Suprapubic skin (tissue), 4 donors: ENCODE data around the gene ANO4. TPM values are rescaled to one million over a fixed set of nuclear protein-coding genes. Genes with fewer than 3 reads are reported as not detected.

Source experiments
- DNase-seq, 2 donors: peaks; one replicate each; pipeline ENCODE4 v3.0.0-alpha.2; 2019; ENCODE audit warnings: low spot score in 2 of 2
- H3K27ac ChIP-seq: fragments of 200-600 bp; sonication (generic); one replicate; pipeline ENCODE4 v1.5.1; 2019
- H3K27me3 ChIP-seq: fragments of 200-600 bp; sonication (generic); one replicate; pipeline ENCODE4 v1.5.1; 2019
- H3K36me3 ChIP-seq: fragments of 200-600 bp; sonication (generic); one replicate; pipeline ENCODE4 v1.5.1; 2019
- H3K4me1 ChIP-seq: fragments of 200-600 bp; sonication (generic); one replicate; pipeline ENCODE4 v1.5.1; 2019
- H3K4me3 ChIP-seq: fragments of 200-600 bp; sonication (generic); one replicate; pipeline ENCODE4 v1.5.1; 2019; ENCODE audit warnings: mild to moderate bottlenecking
- H3K9me3 ChIP-seq: fragments of 200-600 bp; sonication (generic); one replicate; pipeline ENCODE4 v1.5.1; 2019
- EP300 ChIP-seq: sonication (generic); formaldehyde crosslinking; IDR thresholded peaks from one replicate; pipeline ENCODE4 v1.6.1; 2017; ENCODE audit warnings: antibody characterized with exemption
- POLR2A ChIP-seq, 2 donors: fragments of 450-650 bp; IDR thresholded peaks; one replicate each; pipeline ENCODE4 v1.6.1; 2017; ENCODE audit warnings: antibody characterized with exemption in 2 of 2, mild to moderate bottlenecking in 2 of 2, moderate library complexity in 2 of 2
- POLR2AphosphoS5 ChIP-seq, 3 donors: sonication (generic); formaldehyde crosslinking; IDR thresholded peaks; one replicate each; pipeline ENCODE4 v1.6.1; 2017; ENCODE audit warnings: antibody characterized with exemption in 3 of 3
- WGBS: methylation state at CpG from one replicate; pipeline ENCODE4 v1.1.5; 2018; 5-methylcytosine and 5-hydroxymethylcytosine counted together
- total RNA-seq, 4 donors: library from RNA; depleted of rRNA; stranded (reverse); fragments of >200 nt; gene quantifications; one replicate each; pipeline ENCODE4 v1.1.0, GENCODE V29; 2016
- TF ChIP-seq, protein P1 (sequence below), 2 donors: fragments of 200-600 bp in 1 of 2; fragments of 450-650 bp in 1 of 2; sonication (generic) in 1 of 2; IDR thresholded peaks; one replicate each; pipeline ENCODE4 v1.5.1; 2016 to 2019; ENCODE audit warnings: antibody characterized with exemption in 2 of 2, mild to moderate bottlenecking in 1 of 2, moderate library complexity in 1 of 2

ANO4 gene
- total RNA-seq, 4 donors from 2014 or later = 0.30 to 1.2 TPM; not detected in 2

DNA sequence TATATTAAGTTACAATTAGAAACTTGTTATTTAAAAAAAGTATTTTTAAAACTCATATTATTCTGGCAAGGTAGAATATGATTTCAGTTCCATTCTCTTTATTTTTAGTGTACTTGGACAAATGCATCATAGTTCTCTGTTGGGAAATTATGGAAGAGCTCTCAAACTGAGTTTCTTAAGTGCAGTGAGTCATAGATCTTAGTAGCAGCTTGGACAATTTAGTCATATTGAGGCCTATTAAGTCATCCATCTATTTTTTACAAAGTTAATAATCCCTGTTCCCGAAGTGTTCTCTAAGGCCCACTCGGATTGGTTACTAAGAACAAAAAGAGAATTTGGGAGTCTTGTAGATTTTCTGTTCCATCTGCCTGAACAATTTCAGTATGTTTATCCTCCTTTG is 113.9 kb downstream of the ANO4 start:
- TF ChIP-seq EP300 (no peak), POLR2AphosphoS5 (IDR thresholded peaks at IDR 0.05) (no peak), POLR2A (IDR thresholded peaks at IDR 0.05) (no peak)
- TF ChIP-seq, protein P1, sequence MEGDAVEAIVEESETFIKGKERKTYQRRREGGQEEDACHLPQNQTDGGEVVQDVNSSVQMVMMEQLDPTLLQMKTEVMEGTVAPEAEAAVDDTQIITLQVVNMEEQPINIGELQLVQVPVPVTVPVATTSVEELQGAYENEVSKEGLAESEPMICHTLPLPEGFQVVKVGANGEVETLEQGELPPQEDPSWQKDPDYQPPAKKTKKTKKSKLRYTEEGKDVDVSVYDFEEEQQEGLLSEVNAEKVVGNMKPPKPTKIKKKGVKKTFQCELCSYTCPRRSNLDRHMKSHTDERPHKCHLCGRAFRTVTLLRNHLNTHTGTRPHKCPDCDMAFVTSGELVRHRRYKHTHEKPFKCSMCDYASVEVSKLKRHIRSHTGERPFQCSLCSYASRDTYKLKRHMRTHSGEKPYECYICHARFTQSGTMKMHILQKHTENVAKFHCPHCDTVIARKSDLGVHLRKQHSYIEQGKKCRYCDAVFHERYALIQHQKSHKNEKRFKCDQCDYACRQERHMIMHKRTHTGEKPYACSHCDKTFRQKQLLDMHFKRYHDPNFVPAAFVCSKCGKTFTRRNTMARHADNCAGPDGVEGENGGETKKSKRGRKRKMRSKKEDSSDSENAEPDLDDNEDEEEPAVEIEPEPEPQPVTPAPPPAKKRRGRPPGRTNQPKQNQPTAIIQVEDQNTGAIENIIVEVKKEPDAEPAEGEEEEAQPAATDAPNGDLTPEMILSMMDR (IDR thresholded peaks at IDR 0.05) = no peak
- H3K4me3 ChIP-seq = no peak overlapping the region
- no peak for DNase-seq
- no peak overlapping the region for H3K27ac ChIP-seq
- no peaks in the 10 kb centered on the region for H3K4me1 ChIP-seq
- WGBS = 70% methylated on average over 2 of the region's 2 CpGs
- no peaks in the 10 kb centered on the region for H3K27me3 ChIP-seq
- no peaks in the 10 kb centered on the region for H3K36me3 ChIP-seq
- H3K9me3 ChIP-seq = no peaks in the 10 kb centered on the region

DNA sequence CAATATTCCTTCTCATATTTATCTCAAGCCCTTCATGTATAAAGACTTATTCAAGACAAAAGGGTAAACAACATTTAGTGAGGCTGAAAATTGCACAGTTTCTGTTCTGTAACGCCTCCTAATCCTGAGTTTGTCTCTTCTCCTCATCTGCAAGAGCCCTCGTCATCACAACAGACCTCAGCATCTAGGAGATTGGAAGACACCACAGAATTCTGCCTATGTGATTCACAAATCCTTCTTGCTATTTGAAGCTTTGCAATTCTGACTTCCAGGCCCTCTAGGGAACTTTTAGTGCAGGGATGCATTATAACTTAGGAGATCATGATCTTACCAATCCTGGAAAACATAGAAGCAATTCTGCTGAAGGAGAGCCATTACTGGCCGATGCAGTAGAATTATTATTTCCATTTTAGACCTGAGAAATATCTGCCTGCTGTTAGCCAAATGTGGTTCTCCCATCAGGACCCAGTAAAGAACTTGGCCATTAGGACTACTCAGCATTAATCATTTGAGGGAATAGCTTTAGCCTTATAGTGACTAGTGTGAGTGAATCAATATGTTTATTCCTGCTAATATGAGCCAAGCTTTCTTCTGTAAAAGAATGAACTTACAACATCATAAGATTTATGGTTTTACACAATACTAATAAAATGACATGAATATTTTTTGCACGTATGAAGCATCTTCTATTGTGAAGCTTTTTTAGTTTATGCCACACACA is 119.5 kb downstream of the ANO4 start:
- H3K36me3 ChIP-seq = no peaks in the 10 kb centered on the region
- H3K9me3 ChIP-seq = no peaks in the 10 kb centered on the region
- no peak for DNase-seq
- no peak overlapping the region for H3K27ac ChIP-seq
- 56% methylated on average over 4 of the region's 4 CpGs for WGBS
- TF ChIP-seq, protein P1 (IDR thresholded peaks at IDR 0.05) = no peak
- H3K4me3 ChIP-seq = no peak overlapping the region
- H3K27me3 ChIP-seq = no peaks in the 10 kb centered on the region
- no peaks in the 10 kb centered on the region for H3K4me1 ChIP-seq

DNA sequence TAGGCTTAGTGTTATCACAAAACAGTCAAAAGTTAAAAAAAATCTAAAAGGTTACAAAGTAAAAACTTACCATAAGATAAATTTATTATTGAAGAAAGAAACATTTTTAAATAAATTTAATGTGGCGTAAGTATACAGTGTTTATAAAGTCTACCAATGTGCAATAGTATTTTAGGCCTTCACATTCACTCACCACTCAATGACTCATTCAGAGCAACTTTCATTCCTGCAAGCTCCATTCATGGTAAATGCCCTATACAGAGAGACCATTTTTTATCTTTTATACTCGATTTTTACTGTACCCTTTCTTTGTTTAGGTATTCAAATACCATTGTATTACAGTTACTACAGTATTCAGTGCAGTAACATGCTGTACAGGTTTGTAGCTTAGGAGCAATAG is 124.5 kb downstream of the ANO4 start:
- no peak overlapping the region for H3K27ac ChIP-seq
- DNase-seq = no peak
- TF ChIP-seq, protein P1 (IDR thresholded peaks at IDR 0.05) = no peak
- no peak for TF ChIP-seq POLR2A (IDR thresholded peaks at IDR 0.05)
- no peak for TF ChIP-seq EP300
- no peak for TF ChIP-seq POLR2AphosphoS5 (IDR thresholded peaks at IDR 0.05)
- H3K36me3 ChIP-seq = no peaks in the 10 kb centered on the region
- WGBS = 77% methylated on average over 2 of the region's 2 CpGs
- no peaks in the 10 kb centered on the region for H3K4me1 ChIP-seq
- no peaks in the 10 kb centered on the region for H3K27me3 ChIP-seq
- no peak overlapping the region for H3K4me3 ChIP-seq
- no peaks in the 10 kb centered on the region for H3K9me3 ChIP-seq

DNA sequence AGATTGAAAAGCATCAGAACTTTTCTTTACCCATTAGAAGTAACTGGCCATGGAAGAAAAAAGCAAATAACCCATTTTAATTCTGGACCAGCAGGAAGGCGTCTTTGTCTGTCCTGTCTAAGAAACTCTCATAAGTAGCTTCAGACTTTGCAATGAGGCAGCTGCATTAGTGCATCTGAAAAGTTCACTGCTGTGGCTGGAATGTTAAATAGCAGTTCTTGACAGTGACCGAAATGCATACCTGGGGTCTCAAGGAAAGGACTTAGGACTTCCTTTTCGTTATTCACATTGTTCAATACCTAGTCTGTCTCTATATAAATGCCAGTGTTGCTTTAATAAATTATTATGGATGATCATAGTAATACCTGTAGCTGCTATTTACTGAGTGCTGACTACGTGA is 125.9 kb downstream of the ANO4 start:
- no peak for DNase-seq
- WGBS = 81% methylated on average over 4 of the region's 4 CpGs

DNA sequence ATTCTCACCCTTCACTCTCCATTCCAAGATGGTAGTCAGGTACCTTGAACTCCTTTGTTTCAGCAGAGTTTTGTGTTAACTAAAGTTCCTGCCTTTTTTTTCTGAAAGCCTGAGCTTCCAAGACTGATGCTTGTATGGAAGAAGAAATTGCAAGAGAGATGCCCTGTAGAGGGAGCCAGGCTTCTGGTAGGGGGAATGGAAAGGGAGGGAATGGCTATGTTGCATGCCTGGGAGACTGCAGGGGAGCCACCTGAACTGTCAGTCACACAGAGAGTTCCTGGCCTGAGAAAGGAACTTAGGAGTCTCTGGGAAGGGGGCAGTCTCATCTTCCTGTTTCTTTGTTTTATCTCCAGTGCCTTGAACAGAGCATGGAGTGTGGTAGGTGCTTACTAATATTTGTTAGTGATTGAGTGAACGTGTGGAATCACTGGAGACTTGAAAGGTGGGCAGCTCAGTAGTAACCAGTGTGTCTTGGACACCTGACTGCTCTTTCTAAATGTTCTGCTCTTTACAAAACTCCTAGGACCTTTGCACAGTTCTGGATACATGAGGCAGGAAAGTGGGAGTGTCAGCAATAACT is 132.2 kb downstream of the ANO4 start:
- no peak overlapping the region for H3K27ac ChIP-seq
- 42% methylated on average over 1 of the region's 1 CpG for WGBS
- H3K9me3 ChIP-seq = no peaks in the 10 kb centered on the region
- no peak for DNase-seq
- TF ChIP-seq EP300 = no peak
- TF ChIP-seq, protein P1 (IDR thresholded peaks at IDR 0.05) = no peak
- no peak overlapping the region for H3K4me3 ChIP-seq
- H3K4me1 ChIP-seq = no peaks in the 10 kb centered on the region
- no peaks in the 10 kb centered on the region for H3K36me3 ChIP-seq
- no peaks in the 10 kb centered on the region for H3K27me3 ChIP-seq

More for the DNA sequence above, 125.9 kb downstream of the ANO4 start:
- Histone ChIP-seq H3K27ac (no peak overlapping the region), H3K27me3 (no peaks in the 10 kb centered on the region), H3K36me3 (no peaks in the 10 kb centered on the region), H3K9me3 (no peaks in the 10 kb centered on the region), H3K4me1 (no peaks in the 10 kb centered on the region), H3K4me3 (no peak overlapping the region)
- TF ChIP-seq EP300 (no peak), POLR2A (IDR thresholded peaks at IDR 0.05) (no peak), POLR2AphosphoS5 (IDR thresholded peaks at IDR 0.05) (no peak)
- TF ChIP-seq, protein P1 (IDR thresholded peaks at IDR 0.05) = no peak
